HEK293T (cell line): ENCODE data around the gene CDKN2B-AS1.
A peak's percentile ranks its signal among the peaks of the same experiment; 100 is the strongest.

Experiments used
- CTCF ChIA-PET: fragments of 350-600 bp; formaldehyde crosslinking; extraction: SDS; loops from one replicate; lab custom pipeline; 2021; ENCODE audit warnings: antibody characterized with exemption, inconsistent platforms; lab: Yijun Ruan, JAX
- POLR2A ChIA-PET: fragments of 350-600 bp; formaldehyde crosslinking; extraction: SDS; loops from one replicate; lab custom pipeline; 2020; ENCODE audit warnings: antibody characterized with exemption, inconsistent platforms; lab: Yijun Ruan, JAX
- DNase-seq: peaks from one replicate; pipeline ENCODE4 v3.0.0; 2012; ENCODE audit warnings: mixed read lengths; ENCODE audit errors: extremely low spot score
- ARNT ChIP-seq: fragments of 450-650 bp; IDR thresholded peaks from 2 replicates; pipeline ENCODE4 v1.6.1; 2017; ENCODE audit warnings: mild to moderate bottlenecking
- BHLHE40 ChIP-seq: fragments of 450-650 bp; IDR thresholded peaks from 2 replicates; pipeline ENCODE4 v1.6.1; 2016; ENCODE audit warnings: mild to moderate bottlenecking, moderate library complexity, borderline replicate concordance
- CTBP1 ChIP-seq: fragments of 450-650 bp; IDR thresholded peaks from 2 replicates; pipeline ENCODE4 v1.6.1; 2016; ENCODE audit warnings: borderline replicate concordance
- ELF4 ChIP-seq: fragments of 450-650 bp; IDR thresholded peaks from 2 replicates; pipeline ENCODE4 v1.6.1; 2017; ENCODE audit warnings: antibody characterized with exemption
- FOXA1 ChIP-seq: fragments of 450-650 bp; IDR thresholded peaks from 2 replicates; pipeline ENCODE4 v1.6.1; 2016; ENCODE audit warnings: mild to moderate bottlenecking
- FOXK2 ChIP-seq: fragments of 450-650 bp; IDR thresholded peaks from 2 replicates; pipeline ENCODE4 v1.6.1; 2016; ENCODE audit warnings: mild to moderate bottlenecking
- FOXM1 ChIP-seq: fragments of 450-650 bp; IDR thresholded peaks from 2 replicates; pipeline ENCODE4 v1.6.1; 2017; ENCODE audit warnings: mild to moderate bottlenecking, borderline replicate concordance
- HDGF ChIP-seq: fragments of 450-650 bp; IDR thresholded peaks from 2 replicates; pipeline ENCODE4 v1.6.1; 2017; ENCODE audit warnings: antibody characterized with exemption, borderline replicate concordance
- L3MBTL2 ChIP-seq: fragments of 450-650 bp; conservative IDR thresholded peaks from 2 replicates; pipeline ENCODE4 v1.6.1; 2016; ENCODE audit warnings: mild to moderate bottlenecking
- LEF1 ChIP-seq: fragments of 450-650 bp; IDR thresholded peaks from 2 replicates; pipeline ENCODE4 v1.6.1; 2017; ENCODE audit warnings: mild to moderate bottlenecking, borderline replicate concordance
- NFRKB ChIP-seq: fragments of 450-650 bp; IDR thresholded peaks from 2 replicates; pipeline ENCODE4 v1.6.1; 2016; ENCODE audit warnings: mild to moderate bottlenecking, moderate library complexity
- SP1 ChIP-seq: fragments of 450-650 bp; IDR thresholded peaks from 2 replicates; pipeline ENCODE4 v1.6.1; 2017
- SUZ12 ChIP-seq: fragments of 450-650 bp; IDR thresholded peaks from 2 replicates; pipeline ENCODE4 v1.6.1; 2016; ENCODE audit warnings: mild to moderate bottlenecking
- TARDBP ChIP-seq: fragments of 450-650 bp; IDR thresholded peaks from 2 replicates; pipeline ENCODE4 v1.6.1; 2016
- ZNF384 ChIP-seq: fragments of 450-650 bp; IDR thresholded peaks from 2 replicates; pipeline ENCODE4 v1.6.1; 2016
- TF ChIP-seq, protein P1 (sequence below): fragments of 450-650 bp; IDR thresholded peaks from 2 replicates; pipeline ENCODE4 v1.6.1; 2016

CDKN2B-AS1 gene

DNA sequence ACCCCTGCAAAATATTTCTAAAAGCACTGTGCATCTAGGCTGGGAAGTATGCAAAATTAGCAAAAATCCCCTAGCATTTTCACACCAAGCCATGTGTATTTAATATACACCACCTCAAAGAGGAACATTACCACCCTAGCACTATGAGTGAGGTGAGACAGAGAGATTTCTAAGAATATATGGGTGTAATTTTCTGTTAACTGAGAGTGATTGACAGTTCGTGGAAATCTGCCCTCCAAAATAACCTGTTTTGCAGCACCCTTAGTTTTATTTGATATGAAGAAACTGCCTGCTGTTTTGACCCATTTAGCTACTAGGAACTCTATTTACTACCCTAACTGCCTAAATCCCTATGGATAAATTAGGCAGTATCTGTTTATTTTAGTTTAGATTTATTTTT is 78.8 kb downstream of the CDKN2B-AS1 start:
- no peak for DNase-seq
- ChIA-PET CTCF (no interaction called here), POLR2A (no interaction called here)
- TF ChIP-seq SP1 (no peak), ARNT (no peak), ELF4 (no peak), CTBP1 (no peak), ZNF384 (no peak), HDGF (no peak), BHLHE40 (no peak)

DNA sequence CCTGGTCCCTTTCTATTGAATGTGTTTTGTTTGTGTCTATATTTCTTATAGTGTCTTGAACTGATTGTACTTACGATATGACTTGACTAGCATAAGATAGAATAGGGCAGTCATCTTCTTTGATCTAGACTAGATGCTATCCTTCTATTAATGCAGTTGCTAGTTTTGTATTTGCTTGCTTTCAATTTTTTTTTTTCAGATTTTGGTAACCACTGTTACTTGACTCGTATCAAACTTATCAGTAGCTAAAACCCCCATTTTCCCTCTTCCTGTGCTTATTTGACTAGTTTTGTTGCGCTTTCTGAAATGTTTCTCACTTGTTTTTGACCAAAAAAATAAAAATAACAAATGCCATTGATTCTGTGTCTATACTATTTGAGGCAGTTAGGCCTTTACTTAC is 83.5 kb downstream of the CDKN2B-AS1 start:
- DNase-seq: no peak
- ChIA-PET CTCF (no interaction called here), POLR2A (no interaction called here)
- TF ChIP-seq ELF4: no peak
- TF ChIP-seq, protein P1, sequence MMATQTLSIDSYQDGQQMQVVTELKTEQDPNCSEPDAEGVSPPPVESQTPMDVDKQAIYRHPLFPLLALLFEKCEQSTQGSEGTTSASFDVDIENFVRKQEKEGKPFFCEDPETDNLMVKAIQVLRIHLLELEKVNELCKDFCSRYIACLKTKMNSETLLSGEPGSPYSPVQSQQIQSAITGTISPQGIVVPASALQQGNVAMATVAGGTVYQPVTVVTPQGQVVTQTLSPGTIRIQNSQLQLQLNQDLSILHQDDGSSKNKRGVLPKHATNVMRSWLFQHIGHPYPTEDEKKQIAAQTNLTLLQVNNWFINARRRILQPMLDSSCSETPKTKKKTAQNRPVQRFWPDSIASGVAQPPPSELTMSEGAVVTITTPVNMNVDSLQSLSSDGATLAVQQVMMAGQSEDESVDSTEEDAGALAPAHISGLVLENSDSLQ: no peak
- TF ChIP-seq HDGF: no peak
- TF ChIP-seq ZNF384: no peak
- no peak for TF ChIP-seq NFRKB
- TF ChIP-seq L3MBTL2: no peak
- no peak for TF ChIP-seq FOXM1
- no peak for TF ChIP-seq LEF1
- TF ChIP-seq SUZ12: no peak
- TF ChIP-seq ARNT: no peak
- no peak for TF ChIP-seq FOXA1
- no peak for TF ChIP-seq FOXK2
- TF ChIP-seq TARDBP: no peak
- no peak for TF ChIP-seq CTBP1
- TF ChIP-seq SP1: no peak
- TF ChIP-seq BHLHE40: no peak

DNA sequence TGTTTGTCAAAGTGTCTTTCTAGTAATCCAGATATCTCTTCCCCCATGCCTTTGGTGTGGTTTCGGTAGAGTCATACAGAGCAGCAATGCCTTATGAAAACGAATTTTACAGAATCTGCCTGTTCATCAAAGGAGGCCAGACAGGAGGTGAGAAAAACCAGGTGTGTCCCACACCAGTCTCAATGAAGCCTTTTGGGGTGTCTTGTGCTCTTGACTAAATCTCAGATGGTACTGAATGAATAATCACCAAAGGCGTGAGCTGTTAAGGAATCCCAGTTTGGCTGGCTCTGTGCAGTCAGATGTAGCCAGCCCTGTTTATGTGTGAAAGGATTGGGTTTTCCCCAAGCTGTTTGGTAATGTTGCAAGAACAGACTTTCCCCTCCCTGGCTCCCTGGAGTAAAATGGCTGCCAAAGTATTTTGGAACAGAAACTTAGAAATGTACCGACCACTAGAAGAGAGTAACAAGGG is 85.3 kb downstream of the CDKN2B-AS1 start:
- TF ChIP-seq ARNT (no peak), LEF1 (no peak), SUZ12 (no peak), SP1 (no peak), CTBP1 (no peak), FOXA1 (no peak), TARDBP (no peak), L3MBTL2 (no peak), HDGF (no peak), ZNF384 (no peak), FOXM1 (no peak), ELF4 (no peak), FOXK2 (no peak), BHLHE40 (no peak), NFRKB (no peak)
- TF ChIP-seq, protein P1: no peak
- POLR2A ChIA-PET: no interaction called here
- no peak for DNase-seq
- CTCF ChIA-PET: interaction anchor here (0.6 kb wide), 1 partner anchor 71 kb away, joined by 3 read pairs; the partner anchor contains the start of gene CDKN2B

DNA sequence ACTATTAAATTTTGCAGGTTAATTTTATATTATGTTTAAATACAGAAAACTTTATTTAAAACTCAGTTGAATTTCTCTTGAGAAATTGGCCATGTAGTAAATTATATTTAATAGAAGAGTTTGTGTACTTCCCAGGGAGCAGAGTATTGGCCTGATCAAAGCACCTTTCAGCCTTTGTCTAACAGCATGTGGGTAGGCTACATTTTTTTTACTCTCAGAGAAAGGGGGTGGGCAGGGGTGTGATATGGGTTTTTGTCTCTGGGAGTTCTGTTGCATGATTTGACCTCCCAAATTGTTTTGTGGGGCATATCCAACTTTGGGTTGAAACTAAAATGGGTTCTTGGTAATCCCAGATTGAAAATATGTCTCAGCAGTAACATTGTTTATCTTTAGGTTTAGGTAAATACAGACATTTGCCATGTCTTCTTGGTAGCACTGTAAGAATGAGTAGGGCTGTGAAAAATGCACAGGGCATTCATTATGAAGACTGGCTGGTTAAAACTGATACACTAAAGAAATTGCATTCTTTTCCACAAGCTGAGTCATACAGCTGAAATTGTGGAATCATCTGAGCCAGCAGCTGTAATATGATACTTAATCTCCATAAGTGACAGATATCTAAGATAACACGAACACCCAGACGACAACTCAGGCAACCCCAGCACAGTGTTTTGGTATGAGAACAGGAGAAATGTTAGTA is 89.9 kb downstream of the CDKN2B-AS1 start:
- ChIA-PET POLR2A (no interaction called here), CTCF (no interaction called here)
- DNase-seq: peak; percentile 44
- TF ChIP-seq, protein P1: no peak

DNA sequence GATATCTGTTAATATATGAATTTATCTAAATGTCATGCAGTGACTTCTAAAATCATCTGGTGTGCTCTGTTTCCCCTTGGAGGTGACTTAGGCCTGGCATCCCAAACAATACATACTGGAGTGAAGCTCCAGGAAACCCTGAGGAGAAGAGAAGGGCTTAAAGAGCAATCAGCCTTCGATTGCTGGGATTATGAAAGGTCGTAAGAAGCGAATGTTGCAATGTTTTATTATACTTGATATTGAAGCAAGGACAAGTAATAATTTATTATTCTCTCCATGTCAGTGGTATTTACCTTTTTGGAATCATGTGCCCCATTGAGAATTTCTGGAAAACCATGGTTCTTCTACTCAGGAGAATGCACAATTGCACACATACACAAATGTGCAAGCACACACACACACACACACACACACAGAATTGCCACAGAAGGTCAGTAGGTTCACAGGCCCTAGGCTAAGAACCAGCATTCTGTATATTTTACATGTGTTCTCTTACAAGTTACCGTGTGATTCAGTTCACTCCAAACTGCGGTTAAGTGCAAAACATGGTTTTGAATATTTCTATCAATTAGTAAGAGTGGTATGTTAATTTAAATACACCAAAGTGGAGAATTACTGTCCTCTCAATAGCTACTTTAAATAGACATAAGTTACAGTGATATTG is 93.6 kb downstream of the CDKN2B-AS1 start:
- ChIA-PET POLR2A (no interaction called here), CTCF (interaction anchor here (0.6 kb wide), 1 partner anchor 64 kb away, joined by 3 read pairs; no protein-coding TSS in a partner anchor)
- no peak for DNase-seq
- TF ChIP-seq ZNF384: no peak
- TF ChIP-seq L3MBTL2: no peak
- TF ChIP-seq SP1: no peak
- TF ChIP-seq HDGF: no peak
- TF ChIP-seq BHLHE40: no peak
- no peak for TF ChIP-seq ELF4
- TF ChIP-seq FOXM1: no peak
- no peak for TF ChIP-seq ARNT
- TF ChIP-seq, protein P1: no peak
- no peak for TF ChIP-seq FOXA1
- no peak for TF ChIP-seq FOXK2

DNA sequence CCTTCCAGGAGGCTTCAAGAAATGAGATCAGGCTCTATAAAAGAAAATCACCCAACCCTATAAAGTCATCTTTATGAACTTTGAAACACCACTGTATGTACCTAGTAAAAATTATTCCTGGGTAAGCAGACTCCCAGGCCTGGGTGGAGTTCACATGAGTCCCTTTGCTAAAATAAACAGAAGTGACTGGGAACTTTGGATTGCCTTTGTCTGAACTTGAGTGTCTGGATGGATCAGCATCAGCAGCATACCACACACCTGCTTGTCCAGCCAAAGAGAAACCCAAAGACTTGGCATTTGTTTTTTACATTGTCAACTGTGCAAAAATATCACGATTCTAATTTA is 94.1 kb downstream of the CDKN2B-AS1 start:
- CTCF ChIA-PET: interaction anchor here (0.6 kb wide), 1 partner anchor 71 kb away, joined by 3 read pairs; no protein-coding TSS in a partner anchor
- POLR2A ChIA-PET: no interaction called here
- DNase-seq: no peak
- TF ChIP-seq ZNF384 (no peak), HDGF (no peak), NFRKB (no peak), TARDBP (no peak), SP1 (no peak), ARNT (no peak), SUZ12 (no peak), CTBP1 (no peak), L3MBTL2 (no peak), BHLHE40 (no peak), ELF4 (no peak), FOXK2 (no peak), LEF1 (no peak), FOXM1 (no peak), FOXA1 (no peak)
- TF ChIP-seq, protein P1: no peak
